HG03571 (cell line): ENCODE data around the gene PCDH15.
"Not testable (repeated sequence)": the region's sequence is repeated elsewhere in the genome, so short reads cannot be mapped to it uniquely, and the experiment has no call there.

Experiments used
- ATAC-seq: cut with Tn5 transposase; IDR thresholded peaks from one replicate; pipeline ENCODE4 v1.9.1; 2021; ENCODE audit not compliant: unreplicated experiment

The PCDH15 gene

DNA sequence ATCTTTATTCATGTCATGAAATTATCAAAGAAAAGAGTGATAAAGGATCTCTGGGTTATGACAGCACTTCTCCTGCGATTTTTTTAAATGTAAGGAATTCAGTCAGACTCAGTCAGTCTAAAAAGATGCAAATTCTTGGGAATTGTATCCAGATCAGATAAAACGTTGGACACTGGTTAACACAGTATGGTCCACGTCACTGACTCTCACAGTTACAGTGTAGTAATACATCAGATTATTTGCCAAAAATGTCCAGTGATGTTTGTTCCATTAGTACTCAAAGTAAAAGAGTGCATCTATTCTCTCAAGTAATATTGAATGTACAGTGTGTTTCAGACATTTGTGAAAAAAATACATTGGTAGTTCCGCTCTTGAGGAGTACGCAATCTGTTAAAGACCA, 224.5 kb downstream of the PCDH15 start:
- no peak for ATAC-seq

- no peak for ATAC-seq
Observed at GRCh38 chr10:54559498-54559897, 241.5 kb downstream of the PCDH15 start.

DNA sequence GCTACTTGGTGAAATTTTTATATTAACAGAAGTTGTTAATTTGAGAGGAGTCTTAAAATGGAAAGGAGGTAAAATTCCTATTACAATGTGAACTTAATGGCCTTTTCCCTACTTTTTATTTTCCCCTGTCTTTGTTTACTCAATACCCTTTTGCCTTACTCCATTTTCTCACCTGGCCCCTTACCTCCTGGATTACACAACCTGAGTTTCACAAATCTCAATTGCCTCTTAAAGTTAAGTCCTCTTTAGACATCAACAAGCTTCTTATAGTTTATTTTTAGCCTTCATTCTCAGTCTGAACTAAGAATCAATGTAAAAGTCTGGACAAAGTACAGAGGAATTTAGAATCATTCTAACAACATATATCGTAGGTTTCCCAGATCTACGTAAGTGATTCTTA, 247.0 kb downstream of the PCDH15 start:
- no peak for ATAC-seq

GRCh38 chr10:54550016-54550415, 251.0 kb downstream of the PCDH15 start:
- no peak for ATAC-seq

DNA sequence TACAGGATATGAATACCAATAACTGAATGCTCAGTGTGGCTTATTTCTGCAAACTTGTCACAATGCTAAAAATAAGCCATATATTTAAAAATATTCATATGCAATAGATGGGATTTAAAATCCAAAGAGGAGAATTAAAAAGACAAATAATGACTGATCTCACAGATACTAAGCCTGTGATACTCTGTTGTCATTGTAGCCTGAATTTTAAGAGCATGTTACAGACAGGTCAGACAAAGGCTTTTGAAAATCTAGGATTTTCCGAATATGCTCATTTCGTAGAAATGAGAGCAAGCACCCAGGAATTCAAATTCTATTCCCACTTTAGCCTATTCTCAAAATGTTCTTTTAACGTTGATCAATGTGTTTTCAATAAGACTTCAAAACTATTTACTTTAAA, 269.7 kb downstream of the PCDH15 start:
- ATAC-seq = no peak

- no peak for ATAC-seq
Observed at GRCh38 chr10:54530299-54530698, 270.7 kb downstream of the PCDH15 start.

DNA sequence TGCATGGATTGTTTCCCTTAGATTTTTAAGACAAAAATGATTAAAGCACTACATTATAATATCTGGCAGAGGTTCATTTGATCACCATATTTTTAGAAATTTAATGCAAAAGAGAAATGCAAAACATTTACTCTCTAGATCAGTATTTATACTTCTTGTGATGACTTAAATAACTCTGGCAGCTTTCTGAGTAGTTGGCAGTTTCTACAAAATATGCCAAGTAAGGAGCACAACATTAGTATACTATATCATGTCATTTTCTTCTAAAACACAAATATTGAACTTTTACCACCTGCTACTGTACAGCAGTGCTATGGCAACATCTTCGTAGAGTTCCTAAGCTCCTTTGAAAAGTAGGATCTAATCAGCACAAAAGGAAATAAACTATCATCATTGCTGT, 275.2 kb downstream of the PCDH15 start:
- no peak for ATAC-seq

GRCh38 chr10:54515244-54515643, 285.8 kb downstream of the PCDH15 start:
- not testable (repeated sequence) for ATAC-seq

DNA sequence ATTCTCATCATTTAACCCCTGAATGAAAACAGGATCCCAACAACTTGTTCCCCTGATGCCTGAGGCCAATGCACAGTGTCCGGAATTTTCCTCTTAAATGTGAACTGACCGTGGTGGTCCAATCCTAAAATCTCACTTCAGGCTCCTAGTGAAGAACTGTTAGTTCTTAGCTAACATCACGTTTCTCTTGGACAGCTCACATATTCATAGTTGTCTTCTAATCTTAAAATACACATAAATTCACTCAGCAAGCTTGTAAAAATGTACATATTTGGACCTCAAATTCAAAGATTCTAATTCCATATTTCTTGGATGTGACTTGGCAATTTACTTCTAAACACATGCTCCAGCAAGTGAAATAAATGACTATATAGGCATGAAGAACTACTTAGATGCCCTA, 297.2 kb downstream of the PCDH15 start:
- no peak for ATAC-seq

- no peak for ATAC-seq
Observed at GRCh38 chr10:54501929-54502328, 299.1 kb downstream of the PCDH15 start.

- ATAC-seq = no peak
Observed at GRCh38 chr10:54496852-54497251, 304.2 kb downstream of the PCDH15 start.

GRCh38 chr10:54487743-54488142, 313.3 kb downstream of the PCDH15 start:
- no peak for ATAC-seq

DNA sequence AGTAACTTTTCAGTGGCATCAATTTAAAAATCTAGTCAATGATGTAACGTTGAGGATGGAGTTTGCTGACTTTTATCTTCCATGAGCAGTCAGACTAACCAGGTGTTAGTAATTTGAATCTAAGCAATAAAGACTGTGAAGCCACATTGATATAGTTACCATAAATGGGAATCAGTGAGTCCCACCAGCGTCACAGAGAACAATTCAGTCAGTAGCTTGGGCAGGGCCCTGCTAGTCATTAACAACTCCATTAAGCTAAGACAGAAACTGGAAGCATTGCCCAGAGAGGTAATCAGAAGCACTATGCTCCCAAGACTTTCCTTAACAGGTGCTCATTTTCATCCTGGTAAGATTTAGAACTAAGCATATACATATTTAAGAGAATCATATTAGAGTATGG, 315.1 kb downstream of the PCDH15 start:
- no peak for ATAC-seq

DNA sequence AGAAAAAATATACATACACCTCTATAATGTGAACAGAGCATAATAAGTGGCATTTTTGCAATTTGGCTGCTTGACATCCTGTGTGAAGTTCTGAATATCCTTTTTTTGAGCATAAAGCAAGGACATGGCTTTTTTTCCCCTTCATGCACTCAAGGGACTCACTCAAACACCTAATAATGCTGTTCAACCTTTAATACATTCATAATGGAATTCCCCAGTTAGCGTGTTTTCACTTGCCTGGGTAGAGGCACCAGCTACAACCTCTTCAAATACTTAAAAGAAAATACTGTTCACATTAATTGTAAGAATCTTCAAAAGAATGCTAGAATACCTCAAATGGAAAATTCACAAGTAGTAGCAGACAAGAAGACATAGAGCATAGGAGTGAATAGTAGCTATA, 316.8 kb downstream of the PCDH15 start:
- no peak for ATAC-seq

DNA sequence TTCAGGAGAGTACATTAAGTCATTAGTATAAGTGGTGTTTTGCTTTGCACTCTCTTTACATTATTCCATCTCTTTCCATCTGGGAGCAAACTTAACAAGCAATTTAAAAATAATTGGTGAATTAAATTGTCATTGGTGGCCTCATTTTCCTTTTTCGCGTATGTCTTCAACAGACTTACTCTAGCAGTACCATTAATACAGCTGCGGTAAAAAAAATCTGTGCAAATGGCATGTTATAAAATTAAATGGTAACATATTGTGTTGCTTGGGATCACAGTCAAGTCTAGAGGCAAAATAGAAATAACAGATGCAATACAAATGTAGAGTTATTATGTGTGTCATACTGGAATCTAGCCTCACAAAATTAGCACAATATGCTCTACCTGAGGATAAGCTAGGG, 322.4 kb downstream of the PCDH15 start:
- no peak for ATAC-seq

DNA sequence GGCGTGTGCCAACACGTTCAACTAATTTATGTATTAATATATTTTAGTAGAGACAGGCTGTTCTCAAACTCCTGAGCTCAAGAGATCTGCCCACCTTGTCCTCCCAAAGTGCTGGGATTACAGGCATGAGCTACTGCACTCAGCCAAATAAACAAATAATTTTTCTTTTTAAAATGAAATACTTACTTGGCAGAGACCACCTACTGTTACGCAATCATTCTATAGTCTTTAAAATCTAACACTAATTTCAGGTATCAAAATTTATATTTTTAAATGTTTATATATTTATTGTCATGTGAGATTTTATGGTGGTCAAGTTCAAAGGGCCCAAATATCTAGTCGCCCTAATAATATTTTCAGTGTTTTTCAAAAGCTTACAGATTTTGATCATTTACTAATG, 323.3 kb downstream of the PCDH15 start:
- no peak for ATAC-seq

DNA sequence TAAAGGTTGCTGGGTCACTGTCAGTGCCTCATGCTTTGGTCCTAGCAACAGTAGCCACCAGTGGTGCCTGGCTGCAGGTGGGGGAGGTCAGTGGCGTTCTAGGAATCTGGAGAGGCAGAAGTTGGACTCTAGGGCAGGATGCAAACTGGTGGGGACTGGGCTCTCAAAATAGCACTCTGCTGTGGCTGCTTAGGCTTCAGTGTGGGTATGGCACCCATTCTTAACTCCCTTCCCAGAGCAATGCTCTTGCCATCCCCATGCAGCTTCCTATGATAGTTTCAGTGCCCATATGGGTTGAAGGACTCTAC, 330.8 kb downstream of the PCDH15 start:
- no peak for ATAC-seq

DNA sequence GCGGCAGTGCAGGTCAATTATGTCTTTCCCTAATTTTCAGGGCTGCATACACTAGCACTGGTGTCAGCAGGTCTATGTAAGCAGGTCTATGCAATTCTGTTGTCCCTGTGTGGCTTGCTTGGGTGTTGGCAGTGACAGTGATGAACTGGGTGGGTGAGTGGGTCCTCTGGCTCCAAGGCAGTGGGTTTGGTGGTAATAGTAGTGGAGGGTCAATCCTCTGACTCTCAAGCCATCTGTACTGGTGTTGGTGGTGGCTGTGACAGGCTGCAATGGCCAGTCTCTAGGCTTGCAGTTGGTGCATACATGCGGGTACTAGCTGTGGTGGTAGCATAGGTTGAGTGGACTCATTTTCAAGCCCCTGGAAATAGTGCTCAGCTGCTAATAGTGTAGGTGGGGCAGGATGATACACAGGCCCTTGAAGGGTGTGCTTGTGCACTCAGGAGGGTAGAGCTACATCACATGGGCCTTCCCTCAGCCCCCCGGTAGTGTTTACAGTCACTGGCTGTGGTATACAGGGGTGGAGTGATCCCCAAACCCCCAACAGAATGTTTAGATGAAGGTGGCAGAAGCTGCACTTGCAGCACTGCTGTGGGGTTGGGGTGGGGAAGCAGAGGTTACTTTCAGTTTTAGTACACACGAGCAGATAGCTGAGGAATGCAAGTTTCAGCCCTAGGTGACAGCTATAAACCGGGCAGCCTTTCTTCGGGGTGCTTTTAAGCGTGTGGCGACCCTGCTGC, 331.3 kb downstream of the PCDH15 start:
- ATAC-seq = no peak

- ATAC-seq = no peak
Observed at GRCh38 chr10:54454271-54454670, 346.8 kb downstream of the PCDH15 start.

- ATAC-seq = no peak
Observed at GRCh38 chr10:54449056-54449455, 352.0 kb downstream of the PCDH15 start.

GRCh38 chr10:54444170-54444569, 356.9 kb downstream of the PCDH15 start:
- no peak for ATAC-seq

DNA sequence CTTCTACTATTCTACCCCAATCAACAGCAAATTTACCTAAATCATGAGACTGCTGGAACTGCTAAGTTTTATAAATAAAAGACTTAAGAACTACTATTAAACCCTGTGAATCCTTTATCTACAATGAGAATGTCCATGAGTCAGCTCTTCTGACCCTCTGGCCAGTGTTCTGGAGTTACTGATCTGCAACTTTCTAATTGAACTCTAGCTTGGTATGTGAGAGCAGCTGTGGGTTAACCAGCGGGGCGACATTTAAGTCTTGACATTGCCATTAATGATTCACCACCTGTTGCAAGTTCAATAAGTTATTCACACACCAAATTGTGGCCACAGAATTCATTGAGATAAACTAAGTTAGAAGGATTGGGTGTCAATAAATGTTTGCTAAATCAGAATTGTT, 359.8 kb downstream of the PCDH15 start:
- no peak for ATAC-seq

DNA sequence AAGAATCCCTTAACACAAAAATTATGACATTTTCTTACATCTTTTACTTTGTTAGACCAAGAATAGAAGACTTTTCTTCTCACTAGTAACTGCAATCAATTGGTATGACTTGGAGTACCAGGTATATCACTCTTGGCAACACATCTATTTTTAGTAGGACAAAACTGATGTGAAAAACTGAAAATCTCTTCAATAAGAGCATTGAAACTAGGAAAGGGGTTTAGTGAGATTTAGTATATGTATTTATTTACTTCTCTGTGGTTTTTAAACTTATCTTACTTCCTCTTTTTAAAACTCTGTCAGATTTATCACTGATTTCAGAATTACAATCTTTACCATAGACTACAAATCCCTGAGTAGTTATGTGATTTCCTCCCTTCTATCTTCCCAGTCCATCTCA, 366.2 kb downstream of the PCDH15 start:
- ATAC-seq = peak; percentile 90

GRCh38 chr10:54415483-54415882, 385.5 kb downstream of the PCDH15 start:
- no peak for ATAC-seq
